ENCODE data around the gene OTX2.

DNA sequence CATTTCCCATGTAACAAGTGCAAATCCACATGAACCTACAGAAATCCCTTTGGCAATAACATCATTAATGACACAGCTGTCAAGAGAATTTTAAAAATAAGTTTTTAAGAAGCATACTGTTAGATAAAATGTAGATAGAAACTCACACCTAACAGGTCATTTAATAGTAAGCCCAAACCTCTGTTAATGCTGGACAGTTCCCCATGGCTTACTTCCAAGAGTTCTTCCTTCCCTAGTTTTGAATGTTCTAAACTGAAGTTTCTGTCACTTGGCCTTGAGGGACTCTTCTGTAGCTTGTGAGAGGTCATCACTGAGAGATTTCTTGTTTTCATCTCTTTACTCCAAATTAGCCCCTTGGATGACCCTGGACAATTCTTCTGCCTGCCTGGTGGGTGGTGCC, 22.7 kb downstream of the OTX2 start:
- TF ChIP-seq POLR2AphosphoS5 (IDR thresholded peaks at IDR 0.05; ENCODE audit: low read depth, low read length) (no peak), TAF1 (IDR thresholded peaks at IDR 0.05; ENCODE audit: borderline replicate concordance, insufficient read depth, low read length) (no peak), SIN3A (IDR thresholded peaks at IDR 0.05; ENCODE audit: borderline replicate concordance, insufficient read depth, low read length) (no peak)
- TF ChIP-seq, protein P1, sequence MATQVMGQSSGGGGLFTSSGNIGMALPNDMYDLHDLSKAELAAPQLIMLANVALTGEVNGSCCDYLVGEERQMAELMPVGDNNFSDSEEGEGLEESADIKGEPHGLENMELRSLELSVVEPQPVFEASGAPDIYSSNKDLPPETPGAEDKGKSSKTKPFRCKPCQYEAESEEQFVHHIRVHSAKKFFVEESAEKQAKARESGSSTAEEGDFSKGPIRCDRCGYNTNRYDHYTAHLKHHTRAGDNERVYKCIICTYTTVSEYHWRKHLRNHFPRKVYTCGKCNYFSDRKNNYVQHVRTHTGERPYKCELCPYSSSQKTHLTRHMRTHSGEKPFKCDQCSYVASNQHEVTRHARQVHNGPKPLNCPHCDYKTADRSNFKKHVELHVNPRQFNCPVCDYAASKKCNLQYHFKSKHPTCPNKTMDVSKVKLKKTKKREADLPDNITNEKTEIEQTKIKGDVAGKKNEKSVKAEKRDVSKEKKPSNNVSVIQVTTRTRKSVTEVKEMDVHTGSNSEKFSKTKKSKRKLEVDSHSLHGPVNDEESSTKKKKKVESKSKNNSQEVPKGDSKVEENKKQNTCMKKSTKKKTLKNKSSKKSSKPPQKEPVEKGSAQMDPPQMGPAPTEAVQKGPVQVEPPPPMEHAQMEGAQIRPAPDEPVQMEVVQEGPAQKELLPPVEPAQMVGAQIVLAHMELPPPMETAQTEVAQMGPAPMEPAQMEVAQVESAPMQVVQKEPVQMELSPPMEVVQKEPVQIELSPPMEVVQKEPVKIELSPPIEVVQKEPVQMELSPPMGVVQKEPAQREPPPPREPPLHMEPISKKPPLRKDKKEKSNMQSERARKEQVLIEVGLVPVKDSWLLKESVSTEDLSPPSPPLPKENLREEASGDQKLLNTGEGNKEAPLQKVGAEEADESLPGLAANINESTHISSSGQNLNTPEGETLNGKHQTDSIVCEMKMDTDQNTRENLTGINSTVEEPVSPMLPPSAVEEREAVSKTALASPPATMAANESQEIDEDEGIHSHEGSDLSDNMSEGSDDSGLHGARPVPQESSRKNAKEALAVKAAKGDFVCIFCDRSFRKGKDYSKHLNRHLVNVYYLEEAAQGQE (IDR thresholded peaks at IDR 0.05; ENCODE audit: insufficient read depth in 1 of 2, low read depth in 2 of 2, low read length in 2 of 2): peak; percentile 29 to 76; a peak in 2 of 4 replicates

Measured in PFSK-1 (cell line).